H4 (cell line): ENCODE results near the gene DDX53. TPM values are rescaled to one million over a fixed set of nuclear protein-coding genes. Genes with fewer than 3 reads are reported as not detected.

Source experiments
- DNase-seq: peaks from one replicate; pipeline ENCODE4 v3.0.0-alpha.2; 2015; ENCODE audit warnings: low spot score
- total RNA-seq: library from RNA; depleted of rRNA; stranded (reverse); fragments of >200 nt; shearing (Covaris generic); gene quantifications from 2 replicates; pipeline ENCODE4 v1.2.3, GENCODE V29; 2014

Gene DDX53
- total RNA-seq, 1 experiment from 2014 or later = not detected

GRCh38 chrX:23048806-23049573 lies 49.2 kb downstream of the DDX53 start:
- DNase-seq = no peak

GRCh38 chrX:23052324-23052723 lies 52.6 kb downstream of the DDX53 start:
- no peak for DNase-seq
